DND-41 (cell line): ENCODE measurements around the gene FLNA.

Experiments
- ATAC-seq: fragments of 200-7000 bp; cut with Tn5 transposase; 3 replicates; pipeline ENCODE4 v1.9.1; 2021; ENCODE audit warnings: low read depth; ENCODE audit not compliant: insufficient read depth
- DNase-seq: peaks from one replicate; pipeline ENCODE4 v3.0.0-alpha.2; 2020
- H2AFZ ChIP-seq: 2 replicates; pipeline ENCODE4 v1.6.0; 2012; ENCODE audit warnings: low read depth, low read length
- H3K27ac ChIP-seq: 2 replicates; pipeline ENCODE4 v1.5.1; 2012; ENCODE audit warnings: low read length, inconsistent platforms
- H3K27me3 ChIP-seq: fragments of 200-600 bp; sonication (generic); 2 replicates; pipeline ENCODE4 v1.6.0; 2012; ENCODE audit warnings: low read length, mild to moderate bottlenecking, inconsistent platforms; ENCODE audit not compliant: insufficient read depth, poor library complexity
- H3K36me3 ChIP-seq: 2 replicates; pipeline ENCODE4 v1.5.1; 2012; ENCODE audit warnings: low read length, inconsistent platforms; ENCODE audit not compliant: insufficient read depth
- H3K4me1 ChIP-seq: 2 replicates; pipeline ENCODE4 v1.5.1; 2012; ENCODE audit warnings: mild to moderate bottlenecking, low read length; ENCODE audit not compliant: insufficient read depth
- H3K4me2 ChIP-seq: 2 replicates; pipeline ENCODE4 v1.6.0; 2012; ENCODE audit warnings: mild to moderate bottlenecking, moderate library complexity, low read length, inconsistent platforms; ENCODE audit not compliant: insufficient read depth
- H3K4me3 ChIP-seq, 2 experiments: fragments of 200-600 bp in 1 of 2; shearing (Covaris generic) in 1 of 2; 2 replicates each; pipeline ENCODE4 v1.5.1; 2012 to 2016; ENCODE audit warnings: inconsistent platforms in 2 of 2, low read length in 2 of 2, mild to moderate bottlenecking in 2 of 2, low read depth in 1 of 2, moderate library complexity in 1 of 2
- H3K79me2 ChIP-seq: 2 replicates; pipeline ENCODE4 v1.6.0; 2012; ENCODE audit warnings: low read length, inconsistent platforms; ENCODE audit not compliant: insufficient read depth
- H3K9ac ChIP-seq: 2 replicates; pipeline ENCODE4 v1.6.0; 2012; ENCODE audit warnings: low read depth, mild to moderate bottlenecking, inconsistent platforms, low read length, moderate library complexity
- H3K9me3 ChIP-seq: 2 replicates; pipeline ENCODE4 v1.5.1; 2012; ENCODE audit warnings: low read length, moderate library complexity, mild to moderate bottlenecking, inconsistent platforms; ENCODE audit not compliant: insufficient read depth, severe bottlenecking
- H4K20me1 ChIP-seq: 2 replicates; pipeline ENCODE4 v1.6.0; 2012; ENCODE audit warnings: low read length; ENCODE audit not compliant: insufficient read depth
- EZH2 ChIP-seq: IDR thresholded peaks from 3 replicates; pipeline ENCODE4 v1.6.1; 2012; ENCODE audit warnings: borderline replicate concordance, low read depth, mild to moderate bottlenecking, moderate library complexity, low read length, inconsistent platforms; ENCODE audit not compliant: severe bottlenecking
- TF ChIP-seq, protein P1 (sequence below): IDR thresholded peaks from 2 replicates; pipeline ENCODE4 v1.5.1; 2012; ENCODE audit warnings: borderline replicate concordance, low read length, moderate library complexity, mild to moderate bottlenecking; ENCODE audit not compliant: poor library complexity, severe bottlenecking; ENCODE audit errors: extremely low read depth

The FLNA gene

DNA sequence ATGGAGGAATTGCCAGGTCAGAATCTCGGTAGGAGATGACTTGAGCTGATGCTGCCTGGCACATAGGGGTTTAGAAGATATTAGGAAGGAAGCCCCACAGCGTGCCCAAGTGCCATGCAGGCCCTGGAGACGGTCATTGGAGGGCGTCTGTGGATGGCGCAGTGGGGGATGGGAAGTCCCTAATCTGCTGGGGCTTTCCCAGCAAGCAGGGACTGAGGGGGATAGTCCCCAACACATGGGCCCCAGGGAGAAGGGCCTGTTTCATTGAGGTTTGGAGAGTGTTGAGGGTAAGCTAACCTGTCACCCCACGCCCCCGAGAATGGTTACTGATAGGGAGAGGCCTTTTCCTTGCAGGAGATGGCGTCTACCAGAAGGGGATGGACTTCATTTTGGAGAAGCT is 44.8 kb upstream of the FLNA start:
- Histone ChIP-seq H3K27ac (no peak overlapping the region), H3K36me3 (peaks cover 13% of the 10 kb centered on the region), H3K27me3 (no peaks in the 10 kb centered on the region), H3K4me2 (no peak overlapping the region), H3K4me1 (no peaks in the 10 kb centered on the region), H4K20me1 (no peaks in the 10 kb centered on the region), H3K79me2 (no peaks in the 10 kb centered on the region), H3K9ac (no peak overlapping the region), H2AFZ (no peak overlapping the region), H3K9me3 (no peaks in the 10 kb centered on the region), H3K4me3 (no peak overlapping the region)
- no peak for DNase-seq
- ATAC-seq: no peak
- TF ChIP-seq EZH2: no peak
- TF ChIP-seq, protein P1, sequence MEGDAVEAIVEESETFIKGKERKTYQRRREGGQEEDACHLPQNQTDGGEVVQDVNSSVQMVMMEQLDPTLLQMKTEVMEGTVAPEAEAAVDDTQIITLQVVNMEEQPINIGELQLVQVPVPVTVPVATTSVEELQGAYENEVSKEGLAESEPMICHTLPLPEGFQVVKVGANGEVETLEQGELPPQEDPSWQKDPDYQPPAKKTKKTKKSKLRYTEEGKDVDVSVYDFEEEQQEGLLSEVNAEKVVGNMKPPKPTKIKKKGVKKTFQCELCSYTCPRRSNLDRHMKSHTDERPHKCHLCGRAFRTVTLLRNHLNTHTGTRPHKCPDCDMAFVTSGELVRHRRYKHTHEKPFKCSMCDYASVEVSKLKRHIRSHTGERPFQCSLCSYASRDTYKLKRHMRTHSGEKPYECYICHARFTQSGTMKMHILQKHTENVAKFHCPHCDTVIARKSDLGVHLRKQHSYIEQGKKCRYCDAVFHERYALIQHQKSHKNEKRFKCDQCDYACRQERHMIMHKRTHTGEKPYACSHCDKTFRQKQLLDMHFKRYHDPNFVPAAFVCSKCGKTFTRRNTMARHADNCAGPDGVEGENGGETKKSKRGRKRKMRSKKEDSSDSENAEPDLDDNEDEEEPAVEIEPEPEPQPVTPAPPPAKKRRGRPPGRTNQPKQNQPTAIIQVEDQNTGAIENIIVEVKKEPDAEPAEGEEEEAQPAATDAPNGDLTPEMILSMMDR: no peak

DNA sequence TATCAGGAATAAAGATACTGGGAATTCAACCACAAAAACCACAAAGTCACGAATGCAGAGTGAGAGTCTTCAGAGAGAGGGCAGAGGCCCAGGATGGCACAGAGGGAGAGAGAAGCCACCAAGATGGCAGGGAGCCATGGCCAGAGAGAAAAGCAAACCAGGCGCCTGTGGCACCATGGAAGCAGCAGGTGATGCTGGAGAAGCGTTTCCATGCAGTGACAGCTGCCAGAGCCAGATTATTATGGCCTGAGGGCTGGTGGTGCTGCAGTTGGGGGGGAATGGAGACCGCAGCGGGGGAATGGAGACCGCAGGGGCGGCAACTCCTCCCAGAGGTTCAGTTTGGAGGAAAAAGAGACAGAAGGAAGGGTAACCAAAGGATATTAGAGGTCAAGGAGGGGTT is 42.7 kb upstream of the FLNA start:
- no peak overlapping the region for H3K4me2 ChIP-seq
- H2AFZ ChIP-seq: no peak overlapping the region
- no peaks in the 10 kb centered on the region for H4K20me1 ChIP-seq
- no peak for TF ChIP-seq EZH2
- TF ChIP-seq, protein P1: no peak
- DNase-seq (no peak), ATAC-seq (no peak)
- no peak overlapping the region for H3K27ac ChIP-seq
- no peak overlapping the region for H3K9ac ChIP-seq
- peaks cover 11% of the 10 kb centered on the region; the same call in 1 of the 2 replicates for H3K79me2 ChIP-seq
- H3K36me3 ChIP-seq: peaks cover 25% of the 10 kb centered on the region
- no peaks in the 10 kb centered on the region for H3K27me3 ChIP-seq
- H3K4me3 ChIP-seq: no peak overlapping the region
- H3K4me1 ChIP-seq: peaks cover 10% of the 10 kb centered on the region
- H3K9me3 ChIP-seq: no peaks in the 10 kb centered on the region

DNA sequence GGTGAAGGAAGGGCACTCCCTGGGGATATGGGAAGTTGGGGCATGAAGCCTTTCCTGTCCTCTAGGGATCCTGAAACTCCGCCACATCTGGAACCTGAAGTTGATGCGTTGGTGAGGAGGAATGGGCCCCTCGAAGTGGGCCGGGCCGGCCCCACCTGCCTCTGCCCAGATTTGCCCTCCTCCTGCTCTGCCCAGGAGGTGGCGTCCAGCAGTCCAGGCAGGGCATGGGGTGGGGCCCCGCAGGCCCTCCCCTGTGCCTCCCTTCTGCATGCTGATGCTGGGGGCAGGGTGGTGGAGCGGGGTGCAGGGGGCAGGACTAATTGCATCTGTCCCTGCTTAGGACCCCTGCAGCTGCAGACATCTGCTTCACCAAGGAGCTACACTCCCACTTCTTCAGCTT is 38.7 kb upstream of the FLNA start:
- no peak overlapping the region for H3K9ac ChIP-seq

More for the DNA sequence above, 38.7 kb upstream of the FLNA start:
- H3K79me2 ChIP-seq: peaks cover 21% of the 10 kb centered on the region; the same call in 1 of the 2 replicates
- no peaks in the 10 kb centered on the region for H4K20me1 ChIP-seq
- peak overlapping the region; percentile 93; the same call in 1 of the 2 replicates for H3K4me2 ChIP-seq
- H3K9me3 ChIP-seq: no peaks in the 10 kb centered on the region
- ATAC-seq: no peak
- TF ChIP-seq, protein P1: no peak
- no peak for TF ChIP-seq EZH2
- peak overlapping the region; percentile 92; the same call in 1 of the 2 replicates for H3K27ac ChIP-seq
- H2AFZ ChIP-seq: no peak overlapping the region
- no peak overlapping the region for H3K4me3 ChIP-seq
- H3K27me3 ChIP-seq: no peaks in the 10 kb centered on the region
- H3K36me3 ChIP-seq: peaks cover 17% of the 10 kb centered on the region
- peaks cover 14% of the 10 kb centered on the region for H3K4me1 ChIP-seq
- no peak for DNase-seq
